Panc1 (cell line): ENCODE data around the gene ATXN7. TPM values are rescaled to one million over a fixed set of nuclear protein-coding genes. Genes with fewer than 3 reads are reported as not detected.

Source experiments
- ATAC-seq: fragments of 200-7000 bp; cut with Tn5 transposase; 2 replicates; pipeline ENCODE4 v1.9.1; 2020; ENCODE audit warnings: mild to moderate bottlenecking, moderate library complexity
- BruUV-seq: library from RNA; stranded (reverse); fragments of 400-500 nt; replicated peaks from 2 replicates; lab custom pipeline; 2021; lab: Mats Ljungman, UMichigan
- CTCF ChIA-PET: fragments of 300-600 bp; sonication (Branson Sonifier 250); formaldehyde crosslinking; loops from one replicate; lab custom pipeline; 2022; ENCODE audit warnings: antibody characterized with exemption; lab: Charles Lee
- POLR2A ChIA-PET: fragments of 300-600 bp; sonication (Branson Sonifier 250); formaldehyde crosslinking; loops from one replicate; lab custom pipeline; 2022; ENCODE audit warnings: antibody characterized with exemption; lab: Charles Lee
- DNase-seq: peaks from one replicate; pipeline ENCODE4 v3.0.0-alpha.2; 2010; ENCODE audit warnings: low read depth, low spot score
- H3K27ac ChIP-seq: 2 replicates; pipeline ENCODE4 v1.5.1; 2011; ENCODE audit warnings: mild to moderate bottlenecking, low read length, inconsistent platforms
- H3K27me3 ChIP-seq: fragments of 200-500 bp; sonication (Bioruptor generic); 2 replicates; pipeline ENCODE4 v1.6.0; 2014; ENCODE audit warnings: low read length, inconsistent platforms; ENCODE audit not compliant: control insufficient read depth, insufficient read depth
- H3K36me3 ChIP-seq: fragments of 200-500 bp; sonication (Bioruptor generic); 2 replicates; pipeline ENCODE4 v1.5.1; 2014; ENCODE audit warnings: inconsistent platforms, mild to moderate bottlenecking, low read length, moderate library complexity; ENCODE audit not compliant: control insufficient read depth, insufficient read depth
- H3K4me1 ChIP-seq: 2 replicates; pipeline ENCODE4 v1.5.1; 2011; ENCODE audit warnings: inconsistent platforms, mild to moderate bottlenecking, low read length, moderate library complexity; ENCODE audit not compliant: control insufficient read depth, insufficient read depth
- H3K4me3 ChIP-seq, 2 experiments: 2 replicates each; pipeline ENCODE4 v1.5.1; 2011 to 2012; ENCODE audit warnings: low read depth in 2 of 2, low read length in 2 of 2, mild to moderate bottlenecking in 2 of 2, inconsistent platforms in 1 of 2, moderate library complexity in 1 of 2
- H3K9me3 ChIP-seq: fragments of 200-500 bp; sonication (Bioruptor generic); 2 replicates; pipeline ENCODE4 v1.5.1; 2014; ENCODE audit warnings: low read depth, mild to moderate bottlenecking, inconsistent platforms, low read length, moderate library complexity; ENCODE audit not compliant: control insufficient read depth, insufficient read depth
- POLR2AphosphoS5 ChIP-seq: IDR thresholded peaks from 2 replicates; pipeline ENCODE4 v1.6.1; 2012; ENCODE audit warnings: mild to moderate bottlenecking, low read depth, low read length, moderate library complexity
- SIN3A ChIP-seq: IDR thresholded peaks from 2 replicates; pipeline ENCODE4 v1.6.1; 2012; ENCODE audit warnings: low read depth, mild to moderate bottlenecking, low read length, moderate library complexity, borderline replicate concordance; ENCODE audit not compliant: insufficient read depth
- TCF7L2 ChIP-seq: IDR thresholded peaks from 2 replicates; pipeline ENCODE4 v1.6.1; 2011; ENCODE audit warnings: mild to moderate bottlenecking, low read depth, low read length, inconsistent platforms
- in situ Hi-C: cut with HindIII; loops from 2 replicates; pipeline ENCODE4 v1.10.0; 2016; ENCODE audit warnings: low sequenced_read_pairs, low pct_unique_long_range_greater_than_20kb
- intact Hi-C: fragments of 100-400 bp; cut with micrococcal nuclease; formaldehyde crosslinking; loops from one replicate; pipeline ENCODE4 v1.10.0; 2022; ENCODE audit not compliant: unreplicated experiment
- total RNA-seq: library from RNA; stranded (reverse); gene quantifications from one replicate; pipeline ENCODE4 v1.2.1, GENCODE V29; 2021; ENCODE audit not compliant: unreplicated experiment
- TF ChIP-seq, protein P1 (sequence below), 2 experiments: IDR thresholded peaks; 2 replicates each; pipeline ENCODE4 v1.6.1; 2011 to 2012; ENCODE audit warnings: low read depth in 2 of 2, control low read depth in 1 of 2, low read length in 1 of 2, mild to moderate bottlenecking in 1 of 2, moderate library complexity in 1 of 2; ENCODE audit not compliant: insufficient read depth in 1 of 2
- TF ChIP-seq, protein P2 (sequence below): fragments of 450-650 bp; IDR thresholded peaks from 2 replicates; pipeline ENCODE4 v1.5.1; 2017; ENCODE audit warnings: mild to moderate bottlenecking

The ATXN7 gene
- total RNA-seq, 1 experiment from 2014 or later: 17.3 TPM

DNA sequence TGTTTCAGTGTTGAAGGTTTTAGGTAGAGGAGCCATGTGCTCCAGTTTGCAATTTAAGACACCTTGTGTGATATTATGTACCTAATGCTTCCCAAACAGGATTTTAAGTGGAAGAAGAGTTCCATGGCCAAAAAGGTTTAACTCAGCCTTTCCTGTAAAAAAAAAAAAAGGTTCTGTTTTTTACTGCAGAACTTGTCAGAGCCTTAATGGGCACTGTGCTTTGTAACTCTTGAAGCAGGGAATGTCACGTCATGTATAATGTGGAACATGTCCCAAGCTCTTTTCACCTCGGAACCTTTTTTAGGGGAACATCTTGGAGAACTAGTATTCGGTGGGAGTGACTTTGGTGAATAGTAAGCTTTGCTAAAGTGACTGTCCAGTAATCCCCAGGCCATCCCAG is 128.0 kb downstream of the ATXN7 start:
- Histone ChIP-seq H3K4me3 (no peak overlapping the region), H3K27ac (no peak overlapping the region), H3K27me3 (no peaks in the 10 kb centered on the region), H3K36me3 (peaks cover 13% of the 10 kb centered on the region), H3K4me1 (no peaks in the 10 kb centered on the region), H3K9me3 (no peaks in the 10 kb centered on the region)
- TF ChIP-seq SIN3A (no peak), POLR2AphosphoS5 (no peak), TCF7L2 (no peak)
- TF ChIP-seq, protein P1, sequence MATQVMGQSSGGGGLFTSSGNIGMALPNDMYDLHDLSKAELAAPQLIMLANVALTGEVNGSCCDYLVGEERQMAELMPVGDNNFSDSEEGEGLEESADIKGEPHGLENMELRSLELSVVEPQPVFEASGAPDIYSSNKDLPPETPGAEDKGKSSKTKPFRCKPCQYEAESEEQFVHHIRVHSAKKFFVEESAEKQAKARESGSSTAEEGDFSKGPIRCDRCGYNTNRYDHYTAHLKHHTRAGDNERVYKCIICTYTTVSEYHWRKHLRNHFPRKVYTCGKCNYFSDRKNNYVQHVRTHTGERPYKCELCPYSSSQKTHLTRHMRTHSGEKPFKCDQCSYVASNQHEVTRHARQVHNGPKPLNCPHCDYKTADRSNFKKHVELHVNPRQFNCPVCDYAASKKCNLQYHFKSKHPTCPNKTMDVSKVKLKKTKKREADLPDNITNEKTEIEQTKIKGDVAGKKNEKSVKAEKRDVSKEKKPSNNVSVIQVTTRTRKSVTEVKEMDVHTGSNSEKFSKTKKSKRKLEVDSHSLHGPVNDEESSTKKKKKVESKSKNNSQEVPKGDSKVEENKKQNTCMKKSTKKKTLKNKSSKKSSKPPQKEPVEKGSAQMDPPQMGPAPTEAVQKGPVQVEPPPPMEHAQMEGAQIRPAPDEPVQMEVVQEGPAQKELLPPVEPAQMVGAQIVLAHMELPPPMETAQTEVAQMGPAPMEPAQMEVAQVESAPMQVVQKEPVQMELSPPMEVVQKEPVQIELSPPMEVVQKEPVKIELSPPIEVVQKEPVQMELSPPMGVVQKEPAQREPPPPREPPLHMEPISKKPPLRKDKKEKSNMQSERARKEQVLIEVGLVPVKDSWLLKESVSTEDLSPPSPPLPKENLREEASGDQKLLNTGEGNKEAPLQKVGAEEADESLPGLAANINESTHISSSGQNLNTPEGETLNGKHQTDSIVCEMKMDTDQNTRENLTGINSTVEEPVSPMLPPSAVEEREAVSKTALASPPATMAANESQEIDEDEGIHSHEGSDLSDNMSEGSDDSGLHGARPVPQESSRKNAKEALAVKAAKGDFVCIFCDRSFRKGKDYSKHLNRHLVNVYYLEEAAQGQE (IDR thresholded peaks at IDR 0.05; ENCODE audit: insufficient read depth in 1 of 2, low read depth in 2 of 2, low read length in 1 of 2): no peak
- TF ChIP-seq, protein P2, sequence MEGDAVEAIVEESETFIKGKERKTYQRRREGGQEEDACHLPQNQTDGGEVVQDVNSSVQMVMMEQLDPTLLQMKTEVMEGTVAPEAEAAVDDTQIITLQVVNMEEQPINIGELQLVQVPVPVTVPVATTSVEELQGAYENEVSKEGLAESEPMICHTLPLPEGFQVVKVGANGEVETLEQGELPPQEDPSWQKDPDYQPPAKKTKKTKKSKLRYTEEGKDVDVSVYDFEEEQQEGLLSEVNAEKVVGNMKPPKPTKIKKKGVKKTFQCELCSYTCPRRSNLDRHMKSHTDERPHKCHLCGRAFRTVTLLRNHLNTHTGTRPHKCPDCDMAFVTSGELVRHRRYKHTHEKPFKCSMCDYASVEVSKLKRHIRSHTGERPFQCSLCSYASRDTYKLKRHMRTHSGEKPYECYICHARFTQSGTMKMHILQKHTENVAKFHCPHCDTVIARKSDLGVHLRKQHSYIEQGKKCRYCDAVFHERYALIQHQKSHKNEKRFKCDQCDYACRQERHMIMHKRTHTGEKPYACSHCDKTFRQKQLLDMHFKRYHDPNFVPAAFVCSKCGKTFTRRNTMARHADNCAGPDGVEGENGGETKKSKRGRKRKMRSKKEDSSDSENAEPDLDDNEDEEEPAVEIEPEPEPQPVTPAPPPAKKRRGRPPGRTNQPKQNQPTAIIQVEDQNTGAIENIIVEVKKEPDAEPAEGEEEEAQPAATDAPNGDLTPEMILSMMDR: no peak
- DNase-seq (no peak), ATAC-seq (no peak)
- ChIA-PET CTCF (no interaction called here), POLR2A (no interaction called here)
- intact Hi-C loops (no loop called here), in situ Hi-C loops (no loop called here)
- no TSS peak for BruUV-seq

DNA sequence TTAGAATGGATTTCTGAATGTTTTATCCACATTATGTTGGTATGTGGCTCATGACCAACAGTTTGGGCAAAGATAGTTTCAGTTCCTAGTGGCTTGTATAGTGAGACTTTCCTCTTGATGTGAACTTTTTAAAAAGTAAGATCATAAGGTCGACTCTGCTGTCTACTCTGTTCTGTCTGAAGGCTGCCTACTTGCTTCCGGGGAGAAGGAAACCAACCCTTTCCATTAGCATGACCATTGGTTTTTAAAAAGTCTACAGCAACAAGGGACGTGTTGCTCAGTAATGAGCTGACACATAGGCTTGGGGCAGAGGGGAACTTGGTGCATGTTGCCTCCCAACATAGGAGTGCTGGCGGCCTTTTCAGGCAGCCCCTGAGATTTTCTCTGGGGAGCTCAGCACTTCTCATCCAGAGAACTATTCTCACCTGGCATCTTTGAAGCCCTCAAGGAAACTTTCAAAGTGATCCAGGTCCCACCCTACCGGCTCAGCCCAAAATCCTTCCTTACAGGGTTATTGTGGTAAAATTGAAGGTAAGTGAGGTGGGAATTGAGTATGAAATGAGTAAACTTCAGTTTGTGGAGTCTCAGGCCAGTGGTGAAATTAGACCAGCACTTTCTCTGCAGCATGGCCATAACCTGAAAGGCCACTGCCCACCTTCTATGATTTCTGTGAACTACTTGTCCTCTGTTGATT is 129.0 kb downstream of the ATXN7 start:
- H3K27me3 ChIP-seq: no peaks in the 10 kb centered on the region
- intact Hi-C loops: no loop called here
- H3K9me3 ChIP-seq: no peaks in the 10 kb centered on the region
- no TSS peak for BruUV-seq
- ATAC-seq: no peak
- H3K27ac ChIP-seq: no peak overlapping the region
- ChIA-PET CTCF (no interaction called here), POLR2A (no interaction called here)
- H3K4me3 ChIP-seq: no peak overlapping the region
- no peaks in the 10 kb centered on the region for H3K4me1 ChIP-seq
- TF ChIP-seq POLR2AphosphoS5: no peak
- TF ChIP-seq, protein P1 (IDR thresholded peaks at IDR 0.05; ENCODE audit: insufficient read depth in 1 of 2, low read depth in 2 of 2, low read length in 1 of 2): no peak
- no peak for TF ChIP-seq TCF7L2
- TF ChIP-seq, protein P2: no peak
- TF ChIP-seq SIN3A: no peak
- in situ Hi-C loops: no loop called here
- H3K36me3 ChIP-seq: peaks cover 13% of the 10 kb centered on the region
- no peak for DNase-seq
